GM21825 (cell line): ENCODE data around the gene MLC1.

Source experiments
- ATAC-seq: cut with Tn5 transposase; IDR thresholded peaks from one replicate; pipeline ENCODE4 v1.9.1; 2021; ENCODE audit warnings: mild to moderate bottlenecking, moderate library complexity; ENCODE audit not compliant: unreplicated experiment

The MLC1 gene

DNA sequence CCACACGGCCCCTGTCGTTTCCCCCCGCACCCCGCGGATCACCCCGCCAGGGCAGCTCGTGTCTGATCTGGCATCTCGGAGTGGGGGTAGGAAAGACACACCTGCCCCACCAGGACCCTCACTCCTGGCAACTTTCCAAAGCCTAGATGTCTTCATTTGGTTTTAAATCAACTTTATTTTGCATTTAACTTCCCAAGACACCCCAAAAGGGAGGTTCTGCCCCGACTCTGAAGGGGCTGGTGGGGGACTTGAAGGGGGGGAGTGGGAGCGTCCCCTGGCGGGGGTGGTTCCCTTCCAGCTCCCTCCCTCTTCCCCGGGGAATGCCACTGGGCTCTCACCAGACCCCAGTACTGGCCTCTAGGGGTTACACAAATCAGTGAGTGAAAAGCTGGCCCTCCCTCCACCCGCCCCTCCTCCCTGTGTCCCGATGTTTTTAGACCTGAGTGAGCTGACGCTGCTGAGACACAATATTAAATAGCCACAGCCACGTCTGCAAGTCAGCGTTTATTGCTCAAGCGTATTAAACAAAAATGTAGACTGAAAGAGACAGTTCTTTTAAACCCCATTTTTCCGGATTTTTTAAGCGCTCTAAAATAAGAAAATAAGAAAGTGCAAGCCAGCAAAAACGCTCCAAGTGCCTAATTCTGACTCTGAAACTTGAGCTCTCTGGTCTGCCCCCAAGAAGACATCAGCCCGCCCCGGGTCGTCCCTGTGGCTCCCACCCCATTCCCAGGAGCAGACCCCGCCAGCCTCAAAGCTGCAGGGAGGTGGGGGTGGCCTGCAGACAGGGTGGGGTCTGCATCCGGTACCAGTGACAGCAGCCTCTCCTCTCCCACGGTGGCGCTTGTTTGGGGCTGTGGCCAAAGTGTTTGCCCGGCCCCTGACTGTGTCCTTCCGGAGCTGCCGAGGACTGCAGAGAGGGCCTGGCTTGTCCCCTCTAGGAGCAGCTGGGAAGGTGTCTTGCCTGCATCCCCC is 26.0 kb downstream of the MLC1 start:
- no peak for ATAC-seq

GRCh38 chr22:50058061-50058905 is 26.9 kb downstream of the MLC1 start, which contains the start of gene TTLL8:
Gene TTLL8, minus strand, starts transcription at chr22:50058298.
- no peak for ATAC-seq

- no peak for ATAC-seq
Measured at GRCh38 chr22:50057278-50058060, 27.8 kb downstream of the MLC1 start.

- ATAC-seq = no peak
Measured at GRCh38 chr22:50056214-50056972, 28.8 kb downstream of the MLC1 start.

DNA sequence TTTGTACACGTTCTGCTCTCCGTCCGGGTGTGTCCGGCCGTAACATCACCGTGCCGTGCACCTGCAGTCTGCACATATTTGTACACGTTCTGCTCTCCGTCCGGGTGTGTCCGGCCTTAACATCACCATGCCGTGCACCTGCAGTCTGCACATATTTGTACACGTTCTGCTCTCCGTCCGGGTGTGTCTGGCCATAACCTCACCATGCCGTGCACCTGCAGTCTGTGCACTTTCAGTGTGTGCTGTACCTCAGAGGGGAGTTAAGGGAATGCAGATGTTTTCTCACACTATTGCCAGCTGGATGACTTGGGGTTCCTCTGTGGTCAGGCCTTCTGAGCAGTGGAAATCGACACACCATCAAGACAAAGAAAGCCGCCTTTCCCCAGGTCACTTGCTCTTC is 31.4 kb downstream of the MLC1 start:
- no peak for ATAC-seq

DNA sequence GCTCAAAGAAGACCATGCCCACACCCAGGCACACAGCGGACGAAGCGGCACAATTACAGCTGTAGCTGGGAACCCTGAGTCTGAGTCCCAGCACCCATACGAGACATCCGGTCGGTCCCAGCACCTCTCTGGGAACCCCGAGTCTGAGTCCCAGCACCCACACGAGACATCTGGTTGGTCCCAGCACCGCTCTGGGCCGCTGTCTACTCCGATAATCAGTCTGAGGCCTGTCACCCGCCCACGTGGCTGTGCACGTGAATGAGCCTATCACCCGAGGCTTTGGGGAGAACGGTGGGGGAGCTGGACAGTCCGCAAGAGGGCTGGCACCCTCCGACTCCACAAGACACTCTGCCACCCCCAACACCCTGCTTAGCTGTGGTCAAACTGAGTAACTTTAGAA is 33.3 kb downstream of the MLC1 start:
- no peak for ATAC-seq

DNA sequence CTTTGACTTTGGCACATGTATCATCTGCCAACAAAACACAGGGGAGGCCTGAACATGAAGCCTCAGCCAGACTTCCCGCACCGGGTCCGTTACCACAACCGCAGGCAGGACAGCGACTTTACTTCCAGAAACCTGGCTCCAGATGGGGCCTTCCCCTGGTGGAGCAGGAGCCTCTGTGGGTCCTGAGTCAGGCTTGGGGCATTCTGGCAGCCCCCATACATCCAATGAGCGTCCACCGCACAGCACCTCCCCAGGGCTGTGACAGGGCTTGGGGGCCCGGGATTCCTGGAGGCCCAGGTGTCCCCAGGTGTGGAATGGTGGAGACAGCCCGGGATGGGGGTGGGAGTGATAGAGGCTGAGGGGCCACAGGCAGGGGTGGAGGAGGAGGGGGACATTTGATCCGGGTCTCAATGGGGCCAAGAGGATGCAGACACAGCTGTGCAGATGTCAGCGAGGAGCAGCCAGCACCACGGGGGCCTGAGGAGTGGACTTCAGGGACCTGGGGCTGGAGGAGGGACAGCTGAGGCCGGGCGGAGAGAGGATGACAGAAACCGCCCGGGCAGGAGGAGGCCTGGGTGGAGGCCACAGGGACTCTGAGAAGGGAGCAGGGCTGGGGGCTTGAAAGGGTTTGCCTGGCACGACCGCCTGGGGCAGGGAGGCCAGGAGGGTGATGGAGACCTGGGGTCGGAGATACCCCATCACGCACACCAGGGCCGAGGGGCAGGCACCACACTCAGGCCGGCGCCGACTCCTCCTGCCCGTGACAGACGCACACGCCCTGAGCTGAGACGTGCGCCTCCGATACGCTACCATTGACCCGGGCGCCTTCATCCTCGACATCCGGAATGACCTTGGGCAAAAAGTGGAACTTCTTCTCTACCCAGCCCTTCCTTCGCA is 35.7 kb downstream of the MLC1 start:
- ATAC-seq = no peak

- no peak for ATAC-seq
Measured at GRCh38 chr22:50048836-50049235, 36.4 kb downstream of the MLC1 start.

DNA sequence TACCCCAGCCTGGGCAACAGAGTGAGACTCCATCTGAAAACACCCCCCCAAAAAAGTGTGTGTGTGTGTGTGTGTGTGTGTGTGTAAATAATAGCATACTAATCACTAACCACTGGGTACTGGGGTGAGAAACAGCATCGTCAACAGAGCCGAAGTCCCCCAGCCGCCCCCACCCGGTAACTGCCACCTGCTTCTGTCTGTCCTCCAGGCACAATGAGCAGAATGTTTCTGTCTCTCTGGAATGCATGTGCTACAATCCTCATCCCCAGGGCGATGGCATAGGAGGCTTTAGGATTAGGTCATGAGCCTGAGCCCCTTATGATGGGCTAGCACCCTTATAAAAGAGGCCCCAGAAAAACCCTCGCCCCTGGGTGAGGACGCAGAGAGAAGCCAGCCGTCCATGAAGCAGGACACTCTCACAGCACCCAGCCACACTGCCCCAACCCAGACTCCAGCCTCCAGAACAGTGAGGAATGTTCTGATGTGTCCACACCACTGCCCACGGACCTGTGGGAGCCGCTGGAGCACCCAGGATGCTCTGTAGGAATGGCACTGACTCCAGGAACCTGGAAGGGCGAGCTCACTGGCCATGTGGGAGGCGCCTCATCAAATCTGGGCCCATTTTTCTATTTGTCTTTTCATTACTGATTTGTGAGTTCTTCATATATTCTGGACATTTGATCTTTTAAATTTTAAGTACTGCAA is 37.0 kb downstream of the MLC1 start:
- ATAC-seq = no peak

DNA sequence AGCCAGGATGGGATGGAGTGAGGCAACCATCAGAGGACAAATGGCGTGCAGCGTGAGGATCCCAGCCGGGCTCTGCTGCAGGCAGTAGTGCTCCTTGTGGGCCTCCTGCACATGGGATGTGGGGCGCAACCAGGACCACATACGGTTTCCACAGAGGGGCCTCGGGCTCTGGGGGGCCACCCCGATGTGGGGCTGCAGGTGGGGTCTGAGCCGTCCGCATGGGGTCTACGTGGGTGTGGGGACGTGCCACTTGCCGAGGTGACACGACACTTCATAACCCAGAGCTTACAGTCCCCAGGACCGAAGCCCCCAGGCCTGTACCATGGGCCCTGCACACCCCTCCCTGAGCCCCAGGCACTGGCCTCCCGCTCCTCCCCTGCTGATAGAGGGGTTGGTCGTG is 37.9 kb downstream of the MLC1 start:
- no peak for ATAC-seq

DNA sequence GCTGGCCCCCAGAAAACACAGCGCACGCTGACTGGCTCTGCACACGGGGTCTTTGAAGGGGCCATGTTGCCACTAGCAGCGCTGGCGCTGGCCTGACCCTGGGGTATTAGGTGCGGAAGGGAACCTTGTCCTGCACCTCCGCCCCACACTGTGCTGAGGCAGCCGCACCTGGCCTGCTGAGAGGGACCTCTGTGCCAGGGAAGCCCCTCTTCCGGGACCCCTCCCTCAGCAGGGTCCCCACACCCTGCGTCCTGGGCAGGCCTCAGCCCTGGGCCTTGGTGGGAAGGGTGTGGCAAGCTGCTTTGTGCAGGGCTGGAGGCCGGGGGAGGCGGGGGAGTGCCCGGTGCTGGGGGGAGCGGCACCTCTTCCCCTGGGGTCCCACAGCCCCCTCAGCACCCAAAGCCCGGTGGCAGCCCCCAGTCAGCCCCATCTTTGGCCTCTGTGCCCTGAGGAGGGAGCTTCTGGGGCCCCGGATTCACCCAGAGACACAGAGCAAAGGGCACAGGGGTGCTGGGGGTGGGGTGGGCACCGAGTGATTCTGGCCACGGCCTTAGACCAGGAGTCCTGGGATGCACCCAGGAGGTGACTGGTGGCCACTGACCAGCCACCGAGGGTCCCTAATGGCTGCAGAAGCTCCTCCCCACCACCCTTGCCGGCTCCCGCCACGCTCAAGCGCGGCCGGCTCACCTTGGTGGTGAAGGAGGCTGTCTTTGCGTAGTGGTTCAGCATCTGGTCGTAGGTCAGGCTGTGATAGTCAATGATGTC is 38.6 kb downstream of the MLC1 start:
- no peak for ATAC-seq

DNA sequence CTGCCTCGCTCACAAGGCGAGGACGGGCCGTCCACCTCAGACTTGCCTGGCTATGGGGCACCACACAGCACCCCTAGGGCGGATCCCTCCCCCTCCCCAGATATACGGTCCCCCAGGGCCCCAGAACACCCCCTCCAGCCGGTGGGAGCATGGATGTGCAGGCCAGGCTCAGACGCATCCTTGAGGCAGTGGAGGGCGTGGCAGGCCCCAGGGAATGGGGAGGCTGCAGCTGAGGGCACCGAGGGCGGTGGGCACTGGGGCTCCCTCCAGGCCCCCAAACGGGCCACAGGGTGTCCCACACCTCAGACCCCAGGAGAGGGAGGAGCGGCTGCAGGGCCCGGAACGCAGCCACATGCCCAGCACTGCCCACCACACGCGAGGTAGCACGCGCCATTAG is 39.2 kb downstream of the MLC1 start:
- ATAC-seq = no peak

DNA sequence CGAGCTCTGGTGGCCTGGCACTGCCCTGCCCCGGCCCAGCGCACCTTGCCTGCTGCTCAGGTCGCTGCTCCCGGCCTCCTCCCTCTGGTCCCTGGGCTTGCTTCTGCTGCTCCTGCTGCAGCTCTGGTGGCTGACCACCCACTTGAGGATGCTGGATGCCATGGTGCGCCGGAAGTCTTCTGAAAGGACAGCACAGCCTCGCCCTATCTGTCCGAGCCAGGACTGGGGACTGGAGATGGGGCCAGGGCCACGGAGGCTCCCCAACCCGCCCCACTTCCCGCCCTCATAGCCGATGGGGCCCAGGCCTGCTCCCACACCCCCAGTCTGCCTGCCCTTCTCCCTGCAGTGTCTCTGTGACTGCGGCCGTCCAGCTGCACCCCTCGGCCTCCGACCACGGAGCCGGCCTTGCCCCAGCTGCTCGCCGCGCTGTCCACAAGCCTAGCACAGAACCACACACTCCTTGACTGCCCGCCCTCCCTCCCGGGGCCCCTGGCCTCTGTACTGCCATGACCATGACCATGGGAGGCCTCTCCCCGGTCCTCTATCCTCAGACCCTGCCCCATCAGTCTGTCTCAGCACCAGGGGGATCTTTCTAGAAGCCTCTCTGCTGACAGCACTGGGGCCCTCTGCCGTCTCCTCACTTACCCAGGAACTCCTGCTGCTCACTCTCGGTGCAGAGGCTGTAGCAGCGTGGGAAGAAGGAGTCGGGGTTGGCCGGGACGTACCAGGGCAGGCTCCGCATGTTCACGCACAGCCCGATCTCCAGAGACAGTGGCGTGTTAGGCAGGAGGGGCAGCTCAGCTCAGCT is 39.8 kb downstream of the MLC1 start:
- ATAC-seq = no peak

DNA sequence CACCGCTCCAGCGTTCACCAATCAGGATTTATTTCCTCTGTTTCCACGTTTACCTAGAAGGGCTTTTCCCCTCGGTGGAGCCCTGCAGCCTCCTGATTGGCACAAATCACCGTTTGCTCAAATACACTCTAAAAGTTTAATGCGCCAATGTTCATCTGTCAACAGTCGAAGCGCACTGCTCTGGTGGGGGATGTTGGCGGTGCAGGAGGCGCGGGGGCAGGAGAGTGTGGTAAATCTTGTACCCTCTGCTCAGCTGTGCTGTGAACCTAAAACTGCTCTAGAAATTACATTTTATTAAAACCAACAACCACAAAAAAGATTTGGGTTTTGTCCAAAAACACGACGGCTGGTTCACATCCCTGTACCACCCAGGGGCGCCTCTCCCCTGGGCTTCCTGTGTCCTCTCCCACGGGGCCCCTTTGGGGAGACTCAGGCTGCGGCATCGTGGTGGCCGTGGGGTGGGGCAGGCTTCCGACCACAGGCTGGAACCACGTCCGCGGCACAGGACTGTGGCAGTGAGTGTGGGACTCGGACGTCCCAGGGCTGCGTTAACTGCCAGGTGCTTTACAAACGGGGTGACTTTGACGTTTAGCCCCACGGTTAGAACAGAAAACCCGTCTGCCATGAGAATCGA is 40.6 kb downstream of the MLC1 start:
- no peak for ATAC-seq

GRCh38 chr22:50041361-50042065 is 43.7 kb downstream of the MLC1 start:
- ATAC-seq = no peak

GRCh38 chr22:50040717-50041116 is 44.5 kb downstream of the MLC1 start:
- ATAC-seq = no peak
